OCI-LY1 (cell line): ENCODE results near the gene CALHM2.

Source experiments
- H2AFZ ChIP-seq: fragments of 200-600 bp; sonication (generic), shearing (Covaris generic); 2 replicates; pipeline ENCODE4 v1.6.0; 2014; ENCODE audit warnings: antibody characterized with exemption, mild to moderate bottlenecking, low read length
- H3F3A ChIP-seq: fragments of 200-600 bp; sonication (generic), shearing (Covaris generic); 2 replicates; pipeline ENCODE4 v1.6.0; 2014; ENCODE audit warnings: mild to moderate bottlenecking, antibody characterized with exemption, low read length, moderate library complexity; ENCODE audit not compliant: insufficient read depth
- H3K27ac ChIP-seq: fragments of 200-600 bp; sonication (generic); 2 replicates; pipeline ENCODE4 v1.5.1; 2014; ENCODE audit warnings: low read length, mixed run types, mild to moderate bottlenecking, low read depth; ENCODE audit not compliant: poor library complexity, severe bottlenecking
- H3K27me3 ChIP-seq: fragments of 200-600 bp; sonication (generic); 2 replicates; pipeline ENCODE4 v1.6.0; 2014; ENCODE audit warnings: antibody characterized with exemption, mild to moderate bottlenecking, low read length, moderate library complexity; ENCODE audit not compliant: insufficient read depth
- H3K36me3 ChIP-seq: fragments of 200-600 bp; sonication (generic); 2 replicates; pipeline ENCODE4 v1.6.1; 2014; ENCODE audit warnings: mild to moderate bottlenecking, antibody characterized with exemption, low read length, moderate library complexity, mixed read lengths; ENCODE audit not compliant: insufficient read depth
- H3K4me1 ChIP-seq: fragments of 200-600 bp; sonication (generic); 2 replicates; pipeline ENCODE4 v1.5.1; 2014; ENCODE audit warnings: mild to moderate bottlenecking, low read length, moderate library complexity; ENCODE audit not compliant: insufficient read depth, severe bottlenecking
- H3K4me2 ChIP-seq: fragments of 200-600 bp; sonication (generic), shearing (Covaris generic); 2 replicates; pipeline ENCODE4 v1.6.1; 2014; ENCODE audit warnings: low read length
- H3K4me3 ChIP-seq: fragments of 200-600 bp; sonication (generic); 2 replicates; pipeline ENCODE4 v1.5.1; 2014; ENCODE audit warnings: low read length, low read depth, mild to moderate bottlenecking, mixed read lengths; ENCODE audit not compliant: poor library complexity, severe bottlenecking
- H3K79me2 ChIP-seq: fragments of 200-600 bp; shearing (Covaris generic); 2 replicates; pipeline ENCODE4 v1.6.1; 2016; ENCODE audit warnings: mixed run types, low read length, mixed read lengths; ENCODE audit not compliant: insufficient read depth
- H3K9ac ChIP-seq: fragments of 200-600 bp; sonication (generic), shearing (Covaris generic); 2 replicates; pipeline ENCODE4 v1.6.1; 2014; ENCODE audit warnings: mild to moderate bottlenecking, low read length, mixed read lengths
- H3K9me2 ChIP-seq: fragments of 200-600 bp; sonication (generic), shearing (Covaris generic); 2 replicates; pipeline ENCODE4 v1.6.1; 2014; ENCODE audit warnings: low read depth, mild to moderate bottlenecking, low read length, mixed read lengths
- H3K9me3 ChIP-seq: fragments of 200-600 bp; shearing (Covaris generic); 2 replicates; pipeline ENCODE4 v1.6.1; 2014; ENCODE audit warnings: low read length, mixed read lengths
- H4K20me1 ChIP-seq: fragments of 200-600 bp; sonication (generic), shearing (Covaris generic); 2 replicates; pipeline ENCODE4 v1.6.0; 2016; ENCODE audit warnings: mild to moderate bottlenecking, low read length; ENCODE audit not compliant: insufficient read depth
- EZH2 ChIP-seq: fragments of 200-600 bp; sonication (generic), shearing (Covaris generic); IDR thresholded peaks from 2 replicates; pipeline ENCODE4 v1.8.0; 2017; ENCODE audit warnings: borderline replicate concordance, mixed run types, mild to moderate bottlenecking, antibody characterized with exemption, low read length, moderate library complexity, mixed read lengths
- TF ChIP-seq, protein P1 (sequence below): fragments of 200-600 bp; sonication (generic), shearing (Covaris generic); IDR thresholded peaks from 2 replicates; pipeline ENCODE4 v1.5.1; 2017; ENCODE audit warnings: mild to moderate bottlenecking, antibody characterized with exemption, low read length, moderate library complexity, mixed read lengths

Gene CALHM2

GRCh38 chr10:103415581-103415980, 36.6 kb downstream of the CALHM2 start:
- Histone ChIP-seq H3K4me3 (no peak overlapping the region), H3K4me2 (no peak overlapping the region), H3K27me3 (no peaks in the 10 kb centered on the region), H3K9me3 (no peaks in the 10 kb centered on the region), H3F3A (no peaks in the 10 kb centered on the region), H4K20me1 (no peaks in the 10 kb centered on the region), H3K36me3 (peaks cover 87% of the 10 kb centered on the region), H3K79me2 (no peaks in the 10 kb centered on the region), H3K9me2 (no peaks in the 10 kb centered on the region), H3K27ac (no peak overlapping the region), H2AFZ (no peak overlapping the region), H3K9ac (no peak overlapping the region), H3K4me1 (no peaks in the 10 kb centered on the region)
- TF ChIP-seq, protein P1, sequence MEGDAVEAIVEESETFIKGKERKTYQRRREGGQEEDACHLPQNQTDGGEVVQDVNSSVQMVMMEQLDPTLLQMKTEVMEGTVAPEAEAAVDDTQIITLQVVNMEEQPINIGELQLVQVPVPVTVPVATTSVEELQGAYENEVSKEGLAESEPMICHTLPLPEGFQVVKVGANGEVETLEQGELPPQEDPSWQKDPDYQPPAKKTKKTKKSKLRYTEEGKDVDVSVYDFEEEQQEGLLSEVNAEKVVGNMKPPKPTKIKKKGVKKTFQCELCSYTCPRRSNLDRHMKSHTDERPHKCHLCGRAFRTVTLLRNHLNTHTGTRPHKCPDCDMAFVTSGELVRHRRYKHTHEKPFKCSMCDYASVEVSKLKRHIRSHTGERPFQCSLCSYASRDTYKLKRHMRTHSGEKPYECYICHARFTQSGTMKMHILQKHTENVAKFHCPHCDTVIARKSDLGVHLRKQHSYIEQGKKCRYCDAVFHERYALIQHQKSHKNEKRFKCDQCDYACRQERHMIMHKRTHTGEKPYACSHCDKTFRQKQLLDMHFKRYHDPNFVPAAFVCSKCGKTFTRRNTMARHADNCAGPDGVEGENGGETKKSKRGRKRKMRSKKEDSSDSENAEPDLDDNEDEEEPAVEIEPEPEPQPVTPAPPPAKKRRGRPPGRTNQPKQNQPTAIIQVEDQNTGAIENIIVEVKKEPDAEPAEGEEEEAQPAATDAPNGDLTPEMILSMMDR: no peak
- no peak for TF ChIP-seq EZH2

- no peak overlapping the region for H2AFZ ChIP-seq
- H3K9me3 ChIP-seq: no peaks in the 10 kb centered on the region
- no peaks in the 10 kb centered on the region for H3K79me2 ChIP-seq
- no peaks in the 10 kb centered on the region for H4K20me1 ChIP-seq
- no peak overlapping the region for H3K27ac ChIP-seq
- H3K9me2 ChIP-seq: no peaks in the 10 kb centered on the region
- H3F3A ChIP-seq: no peaks in the 10 kb centered on the region
- peaks cover 86% of the 10 kb centered on the region for H3K36me3 ChIP-seq
- TF ChIP-seq, protein P1: no peak
- TF ChIP-seq EZH2: no peak
- no peak overlapping the region for H3K4me3 ChIP-seq
- H3K9ac ChIP-seq: no peak overlapping the region
- H3K27me3 ChIP-seq: no peaks in the 10 kb centered on the region
- H3K4me2 ChIP-seq: no peak overlapping the region
- H3K4me1 ChIP-seq: no peaks in the 10 kb centered on the region
Observed at GRCh38 chr10:103413564-103413963, 38.6 kb downstream of the CALHM2 start.

- TF ChIP-seq, protein P1: no peak
- no peak for TF ChIP-seq EZH2
- H3K9me2 ChIP-seq: no peaks in the 10 kb centered on the region
- H3K9ac ChIP-seq: peak overlapping the region; percentile 93
- peaks cover 31% of the 10 kb centered on the region for H3K4me1 ChIP-seq
- peaks cover 46% of the 10 kb centered on the region for H3K79me2 ChIP-seq
- no peaks in the 10 kb centered on the region for H3K9me3 ChIP-seq
- no peak overlapping the region for H3K27ac ChIP-seq
- peak overlapping the region; percentile 78 for H3K4me2 ChIP-seq
- peak overlapping the region; percentile 85 for H3K4me3 ChIP-seq
- peaks cover 50% of the 10 kb centered on the region for H3K36me3 ChIP-seq
- H3K27me3 ChIP-seq: no peaks in the 10 kb centered on the region
- no peaks in the 10 kb centered on the region for H4K20me1 ChIP-seq
- H3F3A ChIP-seq: no peaks in the 10 kb centered on the region
- H2AFZ ChIP-seq: 0 out of 2 replicates have a peak overlapping the region, but pooled peaks have one; percentile 26
Observed at GRCh38 chr10:103397191-103397825, 54.9 kb downstream of the CALHM2 start.
